Parietal lobe (tissue), 1 donor: Measurements from ENCODE around the gene REP15. TPM values are rescaled to one million over a fixed set of nuclear protein-coding genes. Genes with fewer than 3 reads are reported as not detected.

ENCODE experiments used
- total RNA-seq: library from RNA; depleted of rRNA; stranded (reverse); fragments of >200 nt; gene quantifications from one replicate; pipeline ENCODE4 v1.2.3, GENCODE V29; 2014

REP15 gene
- 4.7 TPM for total RNA-seq

GRCh38 chr12:27696293-27696652 is at the start of gene REP15:
REP15 (plus strand) TSS chr12:27696447; CDS start chr12:27696563, 116 bp downstream.

DNA sequence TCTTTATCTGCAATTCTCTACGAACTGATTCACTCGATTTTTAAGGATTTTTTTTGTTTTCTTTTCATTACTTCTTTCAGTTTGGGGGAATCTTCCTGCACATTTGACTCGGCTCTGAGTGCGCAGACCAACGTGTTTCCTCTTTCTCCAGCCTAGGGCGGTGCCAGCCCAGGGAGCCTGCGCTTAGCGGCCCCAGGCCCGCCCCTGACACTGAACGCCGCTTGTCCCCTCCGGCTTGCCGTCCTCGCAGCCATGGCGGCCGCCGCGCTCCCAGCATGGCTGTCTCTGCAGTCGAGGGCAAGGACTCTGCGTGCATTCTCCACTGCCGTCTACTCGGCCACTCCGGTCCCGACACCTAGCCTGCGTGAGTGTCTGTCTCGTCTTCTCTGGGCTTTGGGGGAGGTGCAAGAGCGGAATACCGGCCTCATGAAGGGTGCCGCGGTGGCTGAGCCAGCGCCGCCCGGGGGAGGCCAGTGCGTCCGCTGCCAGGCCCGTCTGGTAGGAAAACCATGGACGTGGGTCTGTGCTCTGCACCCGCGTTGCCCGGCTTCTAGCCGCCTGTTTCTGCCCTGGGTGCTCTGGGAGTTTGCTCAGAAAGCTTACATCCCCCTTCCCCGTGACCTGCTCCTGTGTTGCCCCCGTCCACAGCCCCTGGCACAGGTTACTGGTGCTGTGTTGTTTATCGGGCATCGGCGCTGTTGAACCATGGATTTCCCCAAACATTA is 14.5 kb downstream of the REP15 start, which contains the start of gene MRPS35:
Gene MRPS35, plus strand, starts transcription at position 241 of the 725 bp plus-strand sequence. Its CDS starts 12 bp downstream, at position 253.

Other genes with a start within 250 kb of the REP15 start
- 2.2 TPM for gene SMCO2, start 249.7 kb upstream of the REP15 start, total RNA-seq
- 164 TPM for gene PPFIBP1, start 172.2 kb upstream of the REP15 start, total RNA-seq
- gene MRPS35, start 14.4 kb downstream of the REP15 start, total RNA-seq, result 46.0 TPM
- 92.0 TPM for gene KLHL42, start 83.8 kb downstream of the REP15 start, total RNA-seq
- gene MANSC4, start 83.8 kb downstream of the REP15 start, total RNA-seq, result 0.63 TPM